ENCODE results near the gene FUOM. TPM values are rescaled to one million over a fixed set of nuclear protein-coding genes. Genes with fewer than 3 reads are reported as not detected.

Gene FUOM, protein sequence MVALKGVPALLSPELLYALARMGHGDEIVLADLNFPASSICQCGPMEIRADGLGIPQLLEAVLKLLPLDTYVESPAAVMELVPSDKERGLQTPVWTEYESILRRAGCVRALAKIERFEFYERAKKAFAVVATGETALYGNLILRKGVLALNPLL
- 10 to 100 TPM; 14.9 to 17.1 TPM for total RNA-seq

DNA sequence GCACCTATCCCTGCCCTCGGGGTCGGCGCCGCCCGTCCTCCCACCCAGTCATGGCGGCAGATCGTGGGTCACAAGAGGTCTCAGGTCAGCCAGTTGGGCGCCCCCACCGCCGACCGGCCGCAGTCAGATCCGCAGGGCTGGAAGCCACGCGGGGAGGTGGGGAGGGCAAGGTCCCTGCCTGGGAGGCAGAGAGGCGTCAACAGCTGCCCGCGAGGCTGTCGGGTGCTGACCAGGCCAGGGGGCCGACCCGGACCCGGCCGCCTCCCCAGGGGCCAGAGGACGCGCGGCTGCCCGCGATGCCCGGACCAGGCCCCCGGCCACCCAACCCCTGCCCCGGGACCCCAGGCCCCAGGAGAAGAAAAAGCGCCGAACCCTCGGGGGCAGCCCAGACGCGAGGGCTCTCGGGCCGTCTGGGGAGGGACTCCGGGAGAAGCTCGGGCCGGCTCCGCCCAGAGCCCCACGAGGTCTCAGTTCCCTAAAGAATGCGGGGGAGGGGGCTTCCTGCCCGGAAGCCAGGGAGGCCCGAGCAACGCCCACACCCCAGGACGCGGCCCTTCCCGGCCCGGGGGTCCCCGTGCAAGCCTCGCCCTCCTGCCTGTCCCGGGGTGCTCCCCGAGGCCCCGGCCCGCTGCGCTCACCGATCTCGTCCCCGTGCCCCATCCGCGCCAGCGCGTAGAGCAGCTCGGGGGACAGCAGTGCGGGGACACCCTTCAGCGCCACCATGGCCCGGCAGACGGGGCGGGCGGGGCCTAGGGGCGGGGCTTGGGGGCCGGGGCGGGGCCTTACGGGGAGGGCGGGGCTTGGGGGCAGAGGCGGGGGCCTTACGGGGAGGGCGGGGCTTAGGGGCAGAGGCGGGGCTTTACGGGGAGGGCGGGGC lies at the start of gene FUOM:
Gene FUOM, minus strand, starts transcription at position 735 of the 877 bp plus-strand sequence. Its CDS starts 12 bp downstream, at position 723.
- H3K27me3 Mint-ChIP-seq (ENCODE audit: low read depth) = no peaks in the 10 kb centered on the region
- H3K4me1 Mint-ChIP-seq (ENCODE audit: low read depth) = peaks cover 14% of the 10 kb centered on the region
- H3K27ac Mint-ChIP-seq = no peak within 1 kb of the TSS
- peaks cover 0 to 3% of the 10 kb centered on the region in 2 donors for H3K36me3 Mint-ChIP-seq (ENCODE audit: insufficient read depth in 2 of 2)
- H3K4me3 Mint-ChIP-seq = peak within 1 kb of the TSS; percentile 79 to 83
- ATAC-seq (replicated peaks in 1 of 2) (peak; percentile 92), DNase-seq (peak; percentile 79 to 80)
- no peaks in the 10 kb centered on the region for H3K9me3 Mint-ChIP-seq

DNA sequence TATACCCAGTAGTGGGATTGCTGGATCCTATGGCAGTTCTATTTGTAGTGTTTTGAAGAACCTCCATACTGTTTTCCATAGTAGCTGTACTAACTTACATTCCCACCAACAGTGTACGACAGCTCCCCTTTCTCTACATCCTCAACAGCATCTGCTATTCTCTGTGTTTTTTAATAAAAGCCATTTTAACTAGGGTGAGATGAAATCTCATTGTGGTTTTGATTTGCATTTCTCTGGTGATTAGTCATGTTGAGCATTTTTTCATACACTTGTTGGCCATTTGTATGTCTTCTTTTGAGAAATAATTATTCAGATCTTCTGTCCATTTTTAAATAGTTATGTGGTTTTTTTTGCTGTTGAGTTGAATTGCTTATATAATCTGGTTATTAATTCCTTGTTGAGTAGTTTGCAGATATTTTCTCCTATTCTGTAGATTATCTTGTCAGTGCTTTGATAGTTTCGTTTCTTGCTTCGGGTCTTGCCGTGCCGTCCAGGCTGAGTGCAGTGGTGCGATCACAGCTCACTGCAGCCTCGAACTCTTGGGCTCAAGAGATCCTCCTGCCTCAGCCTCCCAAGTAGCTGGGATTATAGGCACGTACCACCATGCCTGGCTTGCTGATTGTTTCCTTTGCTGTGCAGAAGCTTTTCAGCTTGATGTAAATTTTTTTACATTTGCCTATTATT lies 48.2 kb upstream of the FUOM start:
- peak; percentile 24 to 39 for ATAC-seq (replicated peaks in 1 of 2)
- peaks cover 43% of the 10 kb centered on the region for H3K4me1 Mint-ChIP-seq (ENCODE audit: low read depth)
- no peak for DNase-seq

DNA sequence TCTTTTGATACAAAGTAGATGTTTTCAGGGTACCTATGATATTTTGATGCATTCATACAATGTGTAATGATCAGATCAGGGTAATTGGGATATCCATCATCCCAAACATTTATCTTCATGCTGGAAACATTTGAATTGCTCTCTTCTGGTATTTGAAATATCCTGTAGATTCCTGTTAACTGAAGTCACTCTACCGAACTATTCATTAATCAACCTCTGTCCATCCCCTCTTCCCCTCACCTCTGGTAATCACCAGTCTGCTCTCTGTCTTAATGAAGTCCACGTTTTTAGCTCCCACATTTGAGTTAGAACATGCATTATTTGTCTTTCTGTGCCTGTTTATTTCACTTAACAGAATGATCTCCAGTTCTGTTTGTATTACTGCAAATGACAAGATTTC lies 47.5 kb upstream of the FUOM start:
- H3K27ac Mint-ChIP-seq = no peak overlapping the region
- H3K9me3 Mint-ChIP-seq = peaks cover under 1 to 2% of the 10 kb centered on the region in 2 donors
- no peak overlapping the region for H3K4me3 Mint-ChIP-seq
- H3K27me3 Mint-ChIP-seq (ENCODE audit: low read depth) = no peaks in the 10 kb centered on the region
- peaks cover 28 to 61% of the 10 kb centered on the region in 2 donors for H3K36me3 Mint-ChIP-seq (ENCODE audit: insufficient read depth in 2 of 2)
- ATAC-seq (replicated peaks in 1 of 2) = no peak
- no peak for DNase-seq
- H3K4me1 Mint-ChIP-seq (ENCODE audit: low read depth) = peaks cover 50% of the 10 kb centered on the region

More for the DNA sequence above, 48.2 kb upstream of the FUOM start:
- Mint-ChIP-seq H3K4me3 (peak overlapping the region in 1 of 2 donors; percentile 18), H3K36me3 (ENCODE audit: insufficient read depth in 2 of 2) (peaks cover 31 to 65% of the 10 kb centered on the region in 2 donors), H3K9me3 (peaks cover 2 to 5% of the 10 kb centered on the region in 2 donors), H3K27ac (peak overlapping the region; percentile 6), H3K27me3 (ENCODE audit: low read depth) (no peaks in the 10 kb centered on the region)

DNA sequence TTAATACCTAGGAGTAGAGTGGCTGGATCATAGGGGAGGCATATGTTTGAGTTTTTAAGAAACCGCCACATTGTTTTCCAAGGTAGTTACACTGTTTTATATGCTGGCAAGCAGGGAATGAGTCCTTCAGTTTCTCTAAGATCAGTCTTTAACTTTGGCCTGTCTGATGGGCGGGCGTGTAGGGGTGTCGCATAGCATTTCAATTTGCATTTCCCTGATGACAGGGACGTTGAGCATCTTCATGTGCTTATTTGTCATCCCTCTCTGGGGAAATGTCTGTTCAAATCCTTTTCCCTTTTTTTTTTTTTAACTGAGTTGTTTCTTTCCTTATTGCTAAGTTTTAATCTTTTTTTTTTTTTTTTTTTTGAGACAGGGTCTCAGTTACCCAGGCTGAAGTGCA lies 46.0 kb upstream of the FUOM start:
- no peak for DNase-seq
- H3K4me3 Mint-ChIP-seq = no peak overlapping the region
- no peak for ATAC-seq (replicated peaks in 1 of 2)
- no peaks in the 10 kb centered on the region for H3K27me3 Mint-ChIP-seq (ENCODE audit: low read depth)
- H3K4me1 Mint-ChIP-seq (ENCODE audit: low read depth) = peaks cover 51% of the 10 kb centered on the region
- H3K36me3 Mint-ChIP-seq (ENCODE audit: insufficient read depth in 2 of 2) = peaks cover 20 to 49% of the 10 kb centered on the region in 2 donors
- no peak overlapping the region for H3K27ac Mint-ChIP-seq
- no peaks in the 10 kb centered on the region for H3K9me3 Mint-ChIP-seq

DNA sequence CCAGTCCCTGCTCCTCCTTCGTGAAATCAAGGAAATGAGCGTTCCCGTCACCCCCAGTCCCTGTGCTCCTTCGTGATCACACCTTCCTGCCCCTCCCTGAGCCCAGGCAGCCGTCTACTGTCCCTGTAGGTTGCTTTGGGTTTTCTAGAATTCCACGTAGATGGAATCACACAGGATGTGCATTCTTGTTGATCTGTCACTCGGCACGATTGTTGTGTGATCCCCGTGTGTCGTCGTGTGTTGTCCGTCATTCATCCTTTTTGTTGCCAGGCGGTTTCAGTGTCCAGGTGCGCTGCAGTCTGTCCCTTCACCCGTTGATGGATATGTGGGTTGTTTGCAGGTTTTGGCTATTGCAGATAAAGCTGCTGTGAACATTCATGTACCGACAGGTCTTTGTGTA lies 45.5 kb upstream of the FUOM start:
- no peaks in the 10 kb centered on the region for H3K9me3 Mint-ChIP-seq
- no peak overlapping the region for H3K4me3 Mint-ChIP-seq
- no peaks in the 10 kb centered on the region for H3K27me3 Mint-ChIP-seq (ENCODE audit: low read depth)
- peaks cover 48% of the 10 kb centered on the region for H3K4me1 Mint-ChIP-seq (ENCODE audit: low read depth)
- H3K27ac Mint-ChIP-seq = no peak overlapping the region
- no peak for DNase-seq
- H3K36me3 Mint-ChIP-seq (ENCODE audit: insufficient read depth in 2 of 2) = peaks cover 18 to 44% of the 10 kb centered on the region in 2 donors
- ATAC-seq (replicated peaks in 1 of 2) = no peak

DNA sequence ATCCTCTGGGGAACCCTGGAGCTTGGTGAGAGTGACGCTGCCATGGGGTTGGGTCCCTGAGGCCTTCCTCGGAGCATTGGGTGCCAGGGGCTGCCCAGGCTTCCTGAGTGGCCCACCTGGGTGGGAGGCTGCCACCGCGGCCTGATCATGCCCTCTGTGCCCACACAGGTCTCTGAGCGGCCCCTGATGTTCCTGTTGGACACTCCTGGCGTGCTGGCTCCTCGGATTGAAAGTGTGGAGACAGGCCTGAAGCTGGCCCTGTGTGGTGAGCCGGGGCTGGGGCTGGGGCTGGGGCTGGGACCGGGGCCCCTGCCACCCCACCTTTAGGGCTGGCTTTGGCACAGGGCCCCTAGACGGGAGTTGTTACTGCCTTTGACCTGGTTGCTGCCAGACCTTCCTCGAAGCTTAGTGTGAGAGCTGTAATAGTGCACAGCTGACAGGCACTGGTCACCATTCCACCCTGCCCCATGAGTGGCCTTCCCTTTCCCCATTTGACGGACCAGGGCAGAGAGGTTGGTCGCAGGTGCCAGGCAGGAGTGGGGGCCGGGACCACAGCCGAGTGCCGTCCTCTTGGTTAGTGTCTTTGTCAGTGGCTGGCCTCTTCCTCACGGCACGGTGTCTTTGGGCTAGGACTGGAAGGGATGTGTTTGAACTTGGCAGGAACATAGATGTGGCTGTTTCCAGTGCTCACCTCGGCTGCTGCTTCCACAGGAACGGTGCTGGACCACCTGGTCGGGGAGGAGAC lies 44.3 kb upstream of the FUOM start:
- no peaks in the 10 kb centered on the region for H3K9me3 Mint-ChIP-seq
- H3K4me3 Mint-ChIP-seq = no peak overlapping the region
- peaks cover 47% of the 10 kb centered on the region for H3K4me1 Mint-ChIP-seq (ENCODE audit: low read depth)
- H3K27me3 Mint-ChIP-seq (ENCODE audit: low read depth) = no peaks in the 10 kb centered on the region
- H3K36me3 Mint-ChIP-seq (ENCODE audit: insufficient read depth in 2 of 2) = peaks cover 16 to 37% of the 10 kb centered on the region in 2 donors
- no peak for DNase-seq
- no peak overlapping the region for H3K27ac Mint-ChIP-seq
- ATAC-seq (replicated peaks in 1 of 2) = no peak

DNA sequence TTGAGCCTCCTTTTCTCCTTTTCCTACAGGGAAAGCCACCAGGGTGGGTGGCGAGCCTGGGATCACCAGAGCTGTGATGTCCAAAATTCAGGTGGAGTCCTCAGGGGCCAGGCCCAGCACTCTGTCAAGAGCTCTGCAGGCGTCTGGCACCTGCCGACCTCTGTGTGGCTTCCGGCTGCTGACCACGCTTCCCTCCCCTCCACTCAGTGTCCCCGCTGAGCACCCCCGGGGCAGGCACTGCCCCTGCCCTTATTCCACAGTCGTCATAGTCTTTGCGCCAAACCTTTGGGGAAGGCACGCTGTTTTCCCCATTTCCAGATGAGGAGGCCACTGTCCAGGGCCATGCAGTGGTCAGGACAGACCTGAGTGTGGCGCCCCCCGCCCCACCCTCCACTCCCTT lies 43.7 kb upstream of the FUOM start:
- Mint-ChIP-seq H3K27me3 (ENCODE audit: low read depth) (no peaks in the 10 kb centered on the region), H3K27ac (peak overlapping the region; percentile 12), H3K4me3 (no peak overlapping the region), H3K9me3 (no peaks in the 10 kb centered on the region), H3K36me3 (ENCODE audit: insufficient read depth in 2 of 2) (peaks cover 14 to 35% of the 10 kb centered on the region in 2 donors), H3K4me1 (ENCODE audit: low read depth) (peaks cover 47% of the 10 kb centered on the region)
- DNase-seq (no peak), ATAC-seq (replicated peaks in 1 of 2) (peak in 1 of 2 donors; percentile 14)

DNA sequence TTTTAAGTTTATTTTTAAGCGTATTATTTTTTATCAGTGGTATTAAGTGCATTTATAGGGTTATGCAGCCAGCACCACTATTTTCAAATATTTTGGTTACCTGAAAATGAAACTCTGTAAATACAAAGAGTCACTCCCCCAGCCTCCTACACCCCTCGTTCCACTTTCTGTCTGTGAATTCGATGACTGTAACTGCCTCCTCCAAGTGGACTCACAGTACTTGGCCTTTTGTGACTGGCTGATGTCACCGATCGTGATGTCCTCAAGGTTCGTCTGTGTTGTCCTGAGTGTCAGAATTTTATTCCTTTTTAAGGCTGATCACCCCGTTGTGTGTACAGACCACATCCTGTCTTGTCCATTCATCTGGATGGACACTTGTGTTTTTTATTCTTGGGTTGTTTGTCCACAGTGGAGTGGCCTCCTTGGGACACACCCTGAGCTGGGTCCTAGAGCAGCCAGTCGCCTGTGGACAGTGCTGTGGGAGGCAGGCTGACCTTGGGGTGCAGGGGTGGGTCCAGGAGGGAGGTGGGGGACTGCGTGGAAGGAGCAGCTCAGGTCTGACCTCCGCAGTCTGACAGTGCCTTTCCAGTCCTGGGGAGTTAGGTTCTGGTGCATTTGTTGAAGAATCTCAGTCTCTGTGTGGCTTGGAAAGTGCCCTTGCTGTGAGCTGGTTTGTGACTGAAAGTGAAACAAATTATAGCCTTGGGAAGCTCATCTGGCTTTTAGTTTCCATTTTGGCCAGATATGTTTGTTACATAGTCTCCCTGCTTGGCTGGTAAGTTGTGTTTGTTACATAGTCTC lies 43.0 kb upstream of the FUOM start:
- Mint-ChIP-seq H3K9me3 (no peaks in the 10 kb centered on the region), H3K36me3 (ENCODE audit: insufficient read depth in 2 of 2) (peaks cover 14 to 35% of the 10 kb centered on the region in 2 donors), H3K4me1 (ENCODE audit: low read depth) (peaks cover 43% of the 10 kb centered on the region), H3K27ac (peak overlapping the region; percentile 56), H3K4me3 (peak overlapping the region in 1 of 2 donors; percentile 44), H3K27me3 (ENCODE audit: low read depth) (no peaks in the 10 kb centered on the region)
- ATAC-seq (replicated peaks in 1 of 2) (peak; percentile 59 to 63), DNase-seq (no peak)

DNA sequence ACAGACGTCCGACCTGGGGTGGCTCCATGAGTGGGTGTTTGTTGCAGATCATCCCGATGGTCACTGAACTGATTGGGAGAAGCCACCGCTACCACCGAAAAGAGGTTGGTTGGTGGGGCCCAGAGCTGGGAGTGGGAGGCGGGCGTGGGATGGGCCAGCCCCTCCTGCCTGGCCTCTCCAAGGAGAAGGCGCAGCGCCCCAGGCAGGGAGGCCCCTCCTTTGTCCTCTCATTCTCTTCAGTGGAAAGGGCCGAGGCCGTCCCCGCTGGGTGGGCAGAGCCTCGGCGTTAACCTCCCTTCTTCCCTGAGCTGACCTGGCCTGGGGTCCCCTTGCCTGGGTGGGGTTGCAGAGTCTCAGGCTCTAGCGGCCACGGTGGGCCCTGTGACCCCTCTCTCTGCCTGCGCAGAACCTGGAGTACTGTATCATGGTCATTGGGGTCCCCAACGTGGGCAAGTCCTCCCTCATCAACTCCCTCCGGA lies 41.3 kb upstream of the FUOM start:
- no peak for ATAC-seq (replicated peaks in 1 of 2)
- Mint-ChIP-seq H3K27me3 (ENCODE audit: low read depth) (no peaks in the 10 kb centered on the region), H3K27ac (no peak overlapping the region), H3K36me3 (ENCODE audit: insufficient read depth in 2 of 2) (peaks cover 10 to 27% of the 10 kb centered on the region in 2 donors), H3K9me3 (no peaks in the 10 kb centered on the region), H3K4me1 (ENCODE audit: low read depth) (peaks cover 39% of the 10 kb centered on the region), H3K4me3 (no peak overlapping the region)
- no peak for DNase-seq

DNA sequence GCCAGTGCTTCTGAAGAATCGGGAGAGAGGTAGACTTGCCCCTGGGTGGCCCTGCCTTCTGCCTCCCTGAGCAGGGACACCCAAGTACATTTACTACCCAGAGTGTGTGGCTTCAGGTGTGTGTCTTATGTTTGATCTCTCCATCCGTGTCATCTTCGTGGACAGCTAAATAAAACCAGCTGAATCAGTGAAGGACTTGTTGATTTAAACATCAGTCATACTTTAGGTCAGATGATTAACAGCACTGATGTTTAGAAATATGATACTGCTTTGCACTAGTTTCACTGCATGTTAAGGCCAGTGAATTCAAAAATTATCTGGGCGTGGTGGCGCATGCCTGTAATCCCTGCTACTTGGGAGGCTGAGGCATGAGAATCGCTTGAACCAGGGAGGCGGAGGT lies 40.1 kb upstream of the FUOM start:
- Mint-ChIP-seq H3K4me3 (no peak overlapping the region), H3K36me3 (ENCODE audit: insufficient read depth in 2 of 2) (peaks cover 7 to 18% of the 10 kb centered on the region in 2 donors)

DNA sequence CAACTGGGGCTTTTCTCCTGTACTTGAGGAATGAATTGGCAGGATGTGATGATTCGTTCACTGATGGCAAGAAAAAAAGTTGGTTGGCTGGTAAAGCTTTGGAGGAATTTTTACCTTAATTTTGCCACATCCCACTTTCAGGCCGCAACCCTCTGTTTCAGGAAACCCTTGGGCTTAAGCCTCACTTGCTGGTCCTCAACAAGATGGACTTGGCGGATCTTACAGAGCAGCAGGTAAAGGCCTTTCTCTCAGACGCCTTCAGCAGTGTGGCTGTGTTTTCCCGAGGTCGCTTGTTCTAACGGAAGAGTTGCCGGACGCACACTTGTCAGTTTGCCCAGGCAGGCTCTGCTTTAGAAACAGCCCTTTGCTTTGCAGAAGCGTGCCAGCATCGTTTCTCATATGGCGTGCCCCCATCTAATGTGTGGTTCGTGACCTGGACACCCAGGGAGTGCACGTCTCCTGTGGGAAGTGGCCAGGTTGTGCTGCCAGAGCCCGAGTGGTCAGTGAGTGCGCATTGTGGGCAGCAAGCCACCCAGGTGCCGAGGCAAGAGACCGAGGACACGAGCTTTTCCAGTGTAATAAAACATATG lies 38.3 kb upstream of the FUOM start:
- no peaks in the 10 kb centered on the region for H3K27me3 Mint-ChIP-seq (ENCODE audit: low read depth)
- no peaks in the 10 kb centered on the region for H3K9me3 Mint-ChIP-seq
- H3K27ac Mint-ChIP-seq = peak overlapping the region; percentile 98
- ATAC-seq (replicated peaks in 1 of 2) (no peak), DNase-seq (no peak)
- peak overlapping the region; percentile 97 to 99 for H3K4me3 Mint-ChIP-seq
- H3K4me1 Mint-ChIP-seq (ENCODE audit: low read depth) = peaks cover 51% of the 10 kb centered on the region
- peaks cover 5 to 15% of the 10 kb centered on the region in 2 donors for H3K36me3 Mint-ChIP-seq (ENCODE audit: insufficient read depth in 2 of 2)

More for the DNA sequence above, 40.1 kb upstream of the FUOM start:
- no peak for ATAC-seq (replicated peaks in 1 of 2)
- Mint-ChIP-seq H3K9me3 (no peaks in the 10 kb centered on the region), H3K27me3 (ENCODE audit: low read depth) (no peaks in the 10 kb centered on the region), H3K4me1 (ENCODE audit: low read depth) (peaks cover 46% of the 10 kb centered on the region), H3K27ac (no peak overlapping the region)
- no peak for DNase-seq

Data from activated T-cell treated with anti-CD3 and anti-CD28 coated beads, Interleukin-2, amount 50 U/mL, for 72 hours (primary cell).